K562 (cell line): ENCODE measurements around the gene ZSCAN21. TPM values are rescaled to one million over a fixed set of nuclear protein-coding genes. Genes with fewer than 3 reads are reported as not detected.

Source experiments
- ATAC-seq: fragments of 200-7000 bp; cut with Tn5 transposase; 3 replicates; pipeline ENCODE4 v1.9.1; 2020; ENCODE audit warnings: moderate library complexity
- BruUV-seq: library from RNA; stranded (reverse); fragments of 400-500 nt; replicated peaks from 2 replicates; lab custom pipeline; 2021; lab: Mats Ljungman, UMichigan
- CTCF ChIA-PET: fragments of 300-600 bp; formaldehyde crosslinking; extraction: SDS; loops from one replicate; lab custom pipeline; 2021; ENCODE audit warnings: low intra/inter-chr PET ratio; lab: Yijun Ruan, JAX
- POLR2A ChIA-PET: fragments of 300-600, 350-650 bp; sonication (Branson Sonifier 250); formaldehyde crosslinking; extraction: SDS; loops from one replicate; lab custom pipeline; 2021; ENCODE audit warnings: antibody characterized with exemption, inconsistent platforms; lab: Yijun Ruan, JAX
- DNase-seq, 4 experiments: peaks; one replicate each; pipeline versions ENCODE4 v3.0.0 to v3.0.0-alpha.2; 2011 to 2018; ENCODE audit warnings: low spot score in 3 of 4, mixed read lengths in 3 of 4; ENCODE audit errors: extremely low read depth in 1 of 4
- FAIRE-seq: peaks from 2 replicates; lab custom pipeline; 2011; peaks lifted over from hg19 to GRCh38; lab: Jason Lieb, UNC
- H2AFZ ChIP-seq: 2 replicates; pipeline ENCODE4 v1.6.0; 2011; ENCODE audit warnings: low read depth, low read length, control low read depth, inconsistent platforms
- H3K27ac ChIP-seq: fragments of 200-600 bp; 3 replicates; pipeline ENCODE4 v1.8.0; 2011; ENCODE audit warnings: low read depth, mild to moderate bottlenecking, control low read depth, inconsistent platforms, low read length, moderate library complexity, mixed read lengths; ENCODE audit errors: extremely low read depth
- H3K27me3 ChIP-seq, 2 experiments: fragments of 300-600 bp in 1 of 2; 2 replicates in 1 of 2; 3 replicates in 1 of 2; pipeline versions ENCODE4 v1.6.0 to v1.8.0; 2011; ENCODE audit warnings: inconsistent platforms in 2 of 2, low read length in 2 of 2, mild to moderate bottlenecking in 1 of 2, mixed read lengths in 1 of 2, moderate library complexity in 1 of 2; ENCODE audit not compliant: control insufficient read depth in 2 of 2, insufficient read depth in 2 of 2
- H3K36me3 ChIP-seq: fragments of 300-600 bp; 3 replicates; pipeline ENCODE4 v1.8.0; 2011; ENCODE audit warnings: mild to moderate bottlenecking, low read length, inconsistent platforms; ENCODE audit not compliant: control insufficient read depth, insufficient read depth
- H3K4me1 ChIP-seq, 2 experiments: fragments of 200-600 bp in 1 of 2; replicated peaks in 1 of 2; 2 replicates in 1 of 2; 3 replicates in 1 of 2; pipeline versions ENCODE4 v1.5.1 to v1.8.0; 2011; ENCODE audit warnings: inconsistent platforms in 2 of 2, low read length in 2 of 2, mild to moderate bottlenecking in 1 of 2, mixed read lengths in 1 of 2, moderate library complexity in 1 of 2; ENCODE audit not compliant: control insufficient read depth in 2 of 2, insufficient read depth in 2 of 2
- H3K4me2 ChIP-seq: 2 replicates; pipeline ENCODE4 v1.6.1; 2011; ENCODE audit warnings: low read length, control low read depth, inconsistent platforms, mixed read lengths; ENCODE audit not compliant: insufficient read depth
- H3K4me3 ChIP-seq: fragments of 200-600 bp; sonication (generic), shearing (Covaris generic); 2 replicates; pipeline ENCODE4 v1.5.1; 2016; ENCODE audit warnings: control low read depth, inconsistent platforms
- H3K79me2 ChIP-seq: fragments of 200-600 bp; 3 replicates; pipeline ENCODE4 v1.8.0; 2011; ENCODE audit warnings: low read length, inconsistent platforms; ENCODE audit not compliant: control insufficient read depth, insufficient read depth
- H3K9ac ChIP-seq, 2 experiments: 2 replicates each; pipeline versions ENCODE4 v1.6.0 to v1.6.1; 2011; ENCODE audit warnings: low read depth in 2 of 2, low read length in 2 of 2, control low read depth in 1 of 2, inconsistent platforms in 1 of 2, mild to moderate bottlenecking in 1 of 2, mixed read lengths in 1 of 2; ENCODE audit not compliant: insufficient read depth in 1 of 2
- H3K9me1 ChIP-seq: one replicate; pipeline ENCODE4 v1.6.0; 2011; ENCODE audit warnings: inconsistent platforms, mild to moderate bottlenecking, low read length, moderate library complexity; ENCODE audit not compliant: control insufficient read depth, insufficient read depth
- H3K9me3 ChIP-seq: replicated peaks from 2 replicates; pipeline ENCODE4 v1.5.1; 2011; ENCODE audit warnings: low read depth, low read length, inconsistent platforms; ENCODE audit not compliant: control insufficient read depth, insufficient read depth
- H4K20me1 ChIP-seq: replicated peaks from 2 replicates; pipeline ENCODE4 v1.6.1; 2011; ENCODE audit warnings: low read length, inconsistent platforms, mixed read lengths; ENCODE audit not compliant: control insufficient read depth, insufficient read depth
- ARID2 ChIP-seq: fragments of 450-650 bp; IDR thresholded peaks from 2 replicates; pipeline ENCODE4 v1.6.1; 2017; ENCODE audit warnings: antibody characterized with exemption, mild to moderate bottlenecking
- BACH1 ChIP-seq: fragments of 200-800 bp; sonication (Bioruptor generic); IDR thresholded peaks from 2 replicates; pipeline ENCODE4 v1.6.1; 2016; ENCODE audit warnings: missing genetic modification characterization, missing compliant biosample characterization
- COPS2 ChIP-seq: fragments of 450-650 bp; conservative IDR thresholded peaks from 2 replicates; pipeline ENCODE4 v1.6.1; 2016; ENCODE audit warnings: mild to moderate bottlenecking, moderate library complexity
- DACH1 ChIP-seq: fragments of 450-650 bp; IDR thresholded peaks from 2 replicates; pipeline ENCODE4 v1.6.1; 2018; ENCODE audit not compliant: partially characterized antibody
- DPF2 ChIP-seq: fragments of 450-650 bp; IDR thresholded peaks from 2 replicates; pipeline ENCODE4 v1.6.1; 2016
- ETS1 ChIP-seq: conservative IDR thresholded peaks from 2 replicates; pipeline ENCODE4 v1.6.1; 2011; ENCODE audit warnings: low read depth, mild to moderate bottlenecking, low read length; ENCODE audit not compliant: control insufficient read depth
- HDAC2 ChIP-seq: fragments of 450-650 bp; IDR thresholded peaks from 2 replicates; pipeline ENCODE4 v1.6.1; 2016; ENCODE audit warnings: mild to moderate bottlenecking
- MNT ChIP-seq, 2 experiments: fragments of 450-650 bp; conservative IDR thresholded peaks; 2 replicates each; pipeline ENCODE4 v1.6.1; 2017; ENCODE audit warnings: mild to moderate bottlenecking in 2 of 2, moderate library complexity in 2 of 2
- NFIX ChIP-seq: fragments of 250-450 bp; sonication (Bioruptor Pico); IDR thresholded peaks from 2 replicates; pipeline ENCODE4 v1.4.0; 2020; ENCODE audit warnings: low read depth, mild to moderate bottlenecking, moderate library complexity
- NR3C1 ChIP-seq: sonication (generic); formaldehyde crosslinking; IDR thresholded peaks from 2 replicates; pipeline ENCODE4 v1.8.1; 2022; ENCODE audit warnings: missing genetic modification reagents
- PKNOX1 ChIP-seq: fragments of 450-650 bp; IDR thresholded peaks from 2 replicates; pipeline ENCODE4 v1.6.1; 2016
- SMARCC2 ChIP-seq: fragments of 450-650 bp; IDR thresholded peaks from 2 replicates; pipeline ENCODE4 v1.6.1; 2017; ENCODE audit warnings: antibody characterized with exemption, moderate library complexity, mild to moderate bottlenecking, low read depth
- ZFP36 ChIP-seq: fragments of 150-350 bp; IDR thresholded peaks from 2 replicates; pipeline ENCODE4 v1.6.1; 2018; ENCODE audit warnings: low read length, low read depth; ENCODE audit not compliant: partially characterized antibody
- ZNF699 ChIP-seq: fragments of 250-450 bp; sonication (Bioruptor Pico); IDR thresholded peaks from 2 replicates; pipeline ENCODE4 v1.8.0; 2021; ENCODE audit warnings: mild to moderate bottlenecking, moderate library complexity; ENCODE audit not compliant: insufficient replicate concordance
- ZNF717 ChIP-seq: fragments of 250-450 bp; sonication (Bioruptor Pico); IDR thresholded peaks from 2 replicates; pipeline ENCODE4 v1.5.0; 2021
- WGBS: fragments of 100-300 bp; shearing (Covaris generic); methylation state at CpG from one replicate; pipeline ENCODE4 v1.1.6; 2016; ENCODE audit warnings: low coverage, mixed read lengths; ENCODE audit not compliant: insufficient coverage; ENCODE audit errors: missing lambda C conversion rate; 5-methylcytosine and 5-hydroxymethylcytosine counted together
- in situ Hi-C: fragments of 300-500 bp; cut with MboI; formaldehyde crosslinking; loops from 4 replicates; pipeline ENCODE4 v1.15.0; 2018; ENCODE audit warnings: inconsistent platforms, mixed read lengths
- intact Hi-C: fragments of 100-400 bp; cut with micrococcal nuclease; formaldehyde crosslinking; loops from 2 replicates; pipeline ENCODE4 v1.14.2; 2022
- polyA plus RNA-seq, 8 experiments: library from polyadenylated mRNA; depleted of rRNA in 4 of 8; stranded (reverse) in 5 of 8; unstranded in 3 of 8; fragments of >200 nt; fragmentation: Nextera tagmentation in 2 of 8; fragmentation: Illumina TruSeq in 1 of 8; extraction: Ambion mirVana in 2 of 8; extraction: Trizol in 1 of 8; gene quantifications; 2 replicates each; pipeline versions ENCODE4 v1.2.1 to v1.2.3, GENCODE V29; 2011 to 2014; ENCODE audit warnings: inconsistent platforms in 1 of 8, missing spikeins in 1 of 8
- total RNA-seq, 7 experiments: library from RNA; depleted of rRNA in 6 of 7; stranded (reverse); fragments of >200 nt in 6 of 7; fragmentation: Illumina TruSeq in 2 of 7; extraction: Trizol in 2 of 7; gene quantifications; 2 replicates each; pipeline versions ENCODE4 v1.2.1 to v1.2.3, GENCODE V29; 2011 to 2021; ENCODE audit warnings: low replicate concordance in 1 of 7
- TF ChIP-seq, protein P1 (sequence below): fragments of 150-350 bp; conservative IDR thresholded peaks from 2 replicates; pipeline ENCODE4 v1.6.1; 2014; ENCODE audit warnings: low read length

Gene ZSCAN21
- total and polyA plus RNA-seq, 9 of the 15 experiments (the other 6 are each of a cell fraction or from before 2014, with no cell fraction given): 5.9 to 15.5 (median 13.2) TPM

DNA sequence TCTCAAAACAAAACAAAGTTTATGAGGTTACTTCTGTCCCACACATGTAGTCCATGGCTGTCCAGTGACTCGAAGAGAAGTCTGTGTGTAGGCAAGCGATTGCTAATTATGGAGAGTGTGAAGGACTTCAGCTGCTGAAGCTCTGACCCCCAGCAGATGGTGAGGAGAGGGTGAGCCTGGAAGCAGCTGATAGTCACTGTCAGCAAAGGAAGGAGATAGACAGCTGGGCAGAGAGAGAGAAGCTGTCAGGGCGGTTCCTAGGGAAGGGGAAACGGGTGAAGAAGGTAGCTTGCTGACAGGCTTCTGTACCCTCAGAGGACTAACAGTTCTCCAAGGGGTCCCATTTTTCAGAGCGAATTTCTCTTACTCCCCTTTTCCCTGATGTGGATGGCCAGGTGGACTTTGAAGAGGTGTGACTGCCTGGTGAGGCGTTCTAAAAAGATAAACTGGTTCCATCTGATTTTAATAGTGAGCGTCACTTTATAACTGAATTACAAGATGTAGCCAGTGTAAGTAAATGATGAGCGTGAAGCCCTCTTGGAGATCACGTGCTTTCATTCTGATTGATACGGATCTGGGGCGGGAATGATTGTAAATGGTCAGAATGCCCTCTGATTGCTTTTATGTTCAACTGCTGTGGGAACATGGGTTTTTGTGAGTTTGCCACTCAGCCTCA is 12.1 kb downstream of the ZSCAN21 start:
- Histone ChIP-seq H3K4me2 (peak overlapping the region; percentile 14), H3K79me2 (no peaks in the 10 kb centered on the region), H3K9ac (peak overlapping the region in 1 of 2 experiments; percentile 31; a peak in 1 of 4 replicates), H3K9me1 (no peaks in the 10 kb centered on the region), H2AFZ (no peak overlapping the region), H3K27me3 (no peaks in the 10 kb centered on the region), H3K9me3 (no peaks in the 10 kb centered on the region; the same call in 1 of the 2 replicates), H3K36me3 (peaks cover 64% of the 10 kb centered on the region), H3K4me1 (peaks cover 5 to 19% of the 10 kb centered on the region in 2 experiments; a peak in 3 of 5 replicates), H3K27ac (no peak overlapping the region; the same call in 2 of the 3 replicates), H3K4me3 (no peak overlapping the region), H4K20me1 (no peaks in the 10 kb centered on the region)
- BruUV-seq: no TSS peak
- ChIA-PET CTCF (interaction anchor here (0.5 kb wide), 1 partner anchor 33 kb away, joined by 4 read pairs; no protein-coding TSS in a partner anchor), POLR2A (interaction anchor here (0.5 to 1.1 kb wide), 5 partner anchors 11 to 659 kb away, joined by 3 to 7 read pairs (median 5); partner anchors contain the start of gene ZSCAN21)
- ATAC-seq (peak; percentile 54), FAIRE-seq (peak; percentile 78), DNase-seq (peak; percentile 65 to 78 (median 76))
- intact Hi-C loops (no loop called here), in situ Hi-C loops (no loop called here)
- WGBS: 62% methylated on average over 11 of the region's 11 CpGs
- TF ChIP-seq BACH1 (tag) (no peak), DACH1 (peak; percentile 69), ZNF699 (CRISPR knock-in tag) (no peak), ETS1 (peak; percentile 57; the same call in 1 of the 2 replicates), HDAC2 (no peak), ZFP36 (peak; percentile 23), COPS2 (no peak), SMARCC2 (no peak), NR3C1 (CRISPR knock-in tag) (no peak), ZNF717 (CRISPR knock-in tag) (no peak), MNT (conservative IDR thresholded peaks at IDR 0.05) (0 out of 4 replicates have a peak, but pooled peaks of 1 of the 2 experiments have one; percentile 33), DPF2 (peak; percentile 69; the same call in 1 of the 2 replicates), NFIX (CRISPR knock-in tag) (no peak), ARID2 (no peak), PKNOX1 (peak; percentile 67; the same call in 1 of the 2 replicates)
- TF ChIP-seq, protein P1, sequence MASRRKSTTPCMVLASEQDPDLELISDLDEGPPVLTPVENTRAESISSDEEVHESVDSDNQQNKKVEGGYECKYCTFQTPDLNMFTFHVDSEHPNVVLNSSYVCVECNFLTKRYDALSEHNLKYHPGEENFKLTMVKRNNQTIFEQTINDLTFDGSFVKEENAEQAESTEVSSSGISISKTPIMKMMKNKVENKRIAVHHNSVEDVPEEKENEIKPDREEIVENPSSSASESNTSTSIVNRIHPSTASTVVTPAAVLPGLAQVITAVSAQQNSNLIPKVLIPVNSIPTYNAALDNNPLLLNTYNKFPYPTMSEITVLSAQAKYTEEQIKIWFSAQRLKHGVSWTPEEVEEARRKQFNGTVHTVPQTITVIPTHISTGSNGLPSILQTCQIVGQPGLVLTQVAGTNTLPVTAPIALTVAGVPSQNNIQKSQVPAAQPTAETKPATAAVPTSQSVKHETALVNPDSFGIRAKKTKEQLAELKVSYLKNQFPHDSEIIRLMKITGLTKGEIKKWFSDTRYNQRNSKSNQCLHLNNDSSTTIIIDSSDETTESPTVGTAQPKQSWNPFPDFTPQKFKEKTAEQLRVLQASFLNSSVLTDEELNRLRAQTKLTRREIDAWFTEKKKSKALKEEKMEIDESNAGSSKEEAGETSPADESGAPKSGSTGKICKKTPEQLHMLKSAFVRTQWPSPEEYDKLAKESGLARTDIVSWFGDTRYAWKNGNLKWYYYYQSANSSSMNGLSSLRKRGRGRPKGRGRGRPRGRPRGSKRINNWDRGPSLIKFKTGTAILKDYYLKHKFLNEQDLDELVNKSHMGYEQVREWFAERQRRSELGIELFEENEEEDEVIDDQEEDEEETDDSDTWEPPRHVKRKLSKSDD: no peak
